Lower lobe of right lung (tissue), 2 donors: ENCODE data around the gene WDR48. TPM values are rescaled to one million over a fixed set of nuclear protein-coding genes. Genes with fewer than 3 reads are reported as not detected.

Source experiments
- ATAC-seq, 2 donors: fragments of 200-7000 bp; cut with Tn5 transposase; one replicate each; pipeline ENCODE4 v1.9.1; 2020 to 2022; ENCODE audit warnings: mild to moderate bottlenecking in 2 of 2, moderate library complexity in 2 of 2
- DNase-seq: peaks from one replicate; pipeline ENCODE4 v3.0.0-alpha.2; 2020
- H3K27ac ChIP-seq: fragments of 200-600 bp; one replicate; pipeline ENCODE4 v1.8.0; 2022
- H3K27me3 ChIP-seq: fragments of 200-600 bp; one replicate; pipeline ENCODE4 v1.8.0; 2022; ENCODE audit warnings: low read depth
- H3K36me3 ChIP-seq: fragments of 200-600 bp; one replicate; pipeline ENCODE4 v1.8.0; 2022; ENCODE audit warnings: mild to moderate bottlenecking
- H3K4me1 ChIP-seq: fragments of 200-600 bp; one replicate; pipeline ENCODE4 v1.8.0; 2022
- H3K4me3 ChIP-seq: fragments of 200-600 bp; one replicate; pipeline ENCODE4 v1.8.0; 2022; ENCODE audit warnings: mild to moderate bottlenecking
- H3K9me3 ChIP-seq: fragments of 200-600 bp; one replicate; pipeline ENCODE4 v1.8.0; 2022
- CTCF ChIP-seq: fragments of 200-600 bp; IDR thresholded peaks from one replicate; pipeline ENCODE4 v1.8.0; 2022; ENCODE audit warnings: antibody characterized with exemption, mild to moderate bottlenecking
- intact Hi-C: fragments of 100-400 bp; cut with DNase I; formaldehyde crosslinking; loops from one replicate; pipeline ENCODE4 v1.11.0; 2022
- total RNA-seq: library from RNA; stranded (reverse); fragmentation: NEBNext Ultra II Directional; extraction: Animal tissue kit (Norgen Biotek cat#: 25700); gene quantifications from one replicate; pipeline ENCODE4 v1.2.1, GENCODE V29; 2021
- donor health status: DM: no; HTN: yes; CAD: no; lungs with severe emphysema.

WDR48 gene
- total RNA-seq, 1 donor from 2014 or later = 44.2 TPM

GRCh38 chr3:39140341-39140971, 88.6 kb downstream of the WDR48 start:
- Histone ChIP-seq H3K27me3 (no peaks in the 10 kb centered on the region), H3K36me3 (peaks cover 75% of the 10 kb centered on the region), H3K27ac (peak overlapping the region; percentile 79), H3K9me3 (no peaks in the 10 kb centered on the region), H3K4me1 (peaks cover 57% of the 10 kb centered on the region), H3K4me3 (no peak overlapping the region)
- DNase-seq = no peak
- no peak for ATAC-seq
- no peak for TF ChIP-seq CTCF
- intact Hi-C loops = no loop called here

- peaks cover 85% of the 10 kb centered on the region for H3K36me3 ChIP-seq
- no peaks in the 10 kb centered on the region for H3K27me3 ChIP-seq
- intact Hi-C loops = no loop called here
- TF ChIP-seq CTCF = no peak
- ATAC-seq = peak; percentile 74 to 86
- peaks cover 57% of the 10 kb centered on the region for H3K4me1 ChIP-seq
- H3K9me3 ChIP-seq = no peaks in the 10 kb centered on the region
- H3K27ac ChIP-seq = peak overlapping the region; percentile 79
- peak overlapping the region; percentile 25 for H3K4me3 ChIP-seq
- peak; percentile 90 for DNase-seq
Measured at GRCh38 chr3:39141171-39141995, 89.6 kb downstream of the WDR48 start.

- ATAC-seq (peak; percentile 0 to 2), DNase-seq (no peak)
- intact Hi-C loops = no loop called here
- Histone ChIP-seq H3K36me3 (peaks cover 81% of the 10 kb centered on the region), H3K27ac (peak overlapping the region; percentile 79), H3K4me1 (peaks cover 61% of the 10 kb centered on the region), H3K9me3 (no peaks in the 10 kb centered on the region), H3K27me3 (no peaks in the 10 kb centered on the region), H3K4me3 (no peak overlapping the region)
- no peak for TF ChIP-seq CTCF
Measured at GRCh38 chr3:39142067-39142466, 90.3 kb downstream of the WDR48 start.

GRCh38 chr3:39143051-39143885, 91.5 kb downstream of the WDR48 start:
- ATAC-seq = no peak
- H3K27ac ChIP-seq = peak overlapping the region; percentile 79
- H3K4me3 ChIP-seq = no peak overlapping the region
- intact Hi-C loops = no loop called here
- H3K9me3 ChIP-seq = no peaks in the 10 kb centered on the region
- H3K36me3 ChIP-seq = peaks cover 76% of the 10 kb centered on the region
- no peak for DNase-seq
- no peaks in the 10 kb centered on the region for H3K27me3 ChIP-seq
- no peak for TF ChIP-seq CTCF
- H3K4me1 ChIP-seq = peaks cover 73% of the 10 kb centered on the region

- no peak for ATAC-seq
- Histone ChIP-seq H3K4me1 (peaks cover 82% of the 10 kb centered on the region), H3K27me3 (no peaks in the 10 kb centered on the region), H3K27ac (no peak overlapping the region), H3K4me3 (no peak overlapping the region), H3K36me3 (peaks cover 72% of the 10 kb centered on the region), H3K9me3 (no peaks in the 10 kb centered on the region)
- intact Hi-C loops = no loop called here
- TF ChIP-seq CTCF = no peak
- no peak for DNase-seq
Measured at GRCh38 chr3:39144095-39144747, 92.4 kb downstream of the WDR48 start.
